Testis (tissue), 3 donors: Measurements from ENCODE around the gene TECR. TPM values are rescaled to one million over a fixed set of nuclear protein-coding genes. Genes with fewer than 3 reads are reported as not detected.
"Not testable (repeated sequence)": the region's sequence is repeated elsewhere in the genome, so short reads cannot be mapped to it uniquely, and the experiment has no call there.

Experiments used
- DNase-seq: peaks from one replicate; pipeline ENCODE4 v3.0.0-alpha.2; 2019
- H3K27ac ChIP-seq, 2 donors: fragments of 200-600 bp; sonication (generic); one replicate each; pipeline ENCODE4 v1.5.1; 2019
- H3K27me3 ChIP-seq: fragments of 200-600 bp; sonication (generic); one replicate; pipeline ENCODE4 v1.5.1; 2019
- H3K36me3 ChIP-seq: fragments of 200-600 bp; sonication (generic); one replicate; pipeline ENCODE4 v1.5.1; 2017; ENCODE audit warnings: low read depth; ENCODE audit errors: missing control alignments
- H3K4me1 ChIP-seq: fragments of 200-600 bp; sonication (generic); one replicate; pipeline ENCODE4 v1.5.1; 2019
- H3K4me3 ChIP-seq, 2 donors: fragments of 200-600 bp; sonication (generic); one replicate each; pipeline ENCODE4 v1.5.1; 2017 to 2019
- H3K9me3 ChIP-seq: fragments of 200-600 bp; sonication (generic); one replicate; pipeline ENCODE4 v1.5.1; 2017
- POLR2A ChIP-seq: fragments of 450-650 bp; IDR thresholded peaks from one replicate; pipeline ENCODE4 v1.6.1; 2017; ENCODE audit warnings: antibody characterized with exemption, mild to moderate bottlenecking, moderate library complexity
- WGBS, 2 donors: methylation state at CpG; one replicate each; pipeline ENCODE4 v1.1.5; 2018; 5-methylcytosine and 5-hydroxymethylcytosine counted together
- intact Hi-C: fragments of 100-400 bp; cut with DNase I; formaldehyde crosslinking; loops from one replicate; pipeline ENCODE4 v1.15.1; 2023; ENCODE audit warnings: low total_unique reads
- polyA plus RNA-seq: library from polyadenylated mRNA; stranded (reverse); fragments of 350-450 nt; fragmentation: Illumina TruSeq; extraction: RNeasy Lipid Tissue Mini Kit (QIAGEN cat#74804); gene quantifications from one replicate; pipeline ENCODE4 v1.2.3, GENCODE V29; 2014; ENCODE audit warnings: low read depth, low replicate concordance; ENCODE audit not compliant: insufficient read depth
- total RNA-seq, 2 donors: library from RNA; depleted of rRNA; stranded (reverse); fragments of >200 nt; gene quantifications; one replicate each; pipeline ENCODE4 v1.2.3, GENCODE V29; 2016
- TF ChIP-seq, protein P1 (sequence below), 3 experiments: fragments of 450-650 bp in 2 of 3; fragments of 200-600 bp in 1 of 3; sonication (generic) in 1 of 3; IDR thresholded peaks; one replicate each; pipeline ENCODE4 v1.5.1; 2016 to 2019; ENCODE audit warnings: antibody characterized with exemption in 3 of 3, mild to moderate bottlenecking in 2 of 3, moderate library complexity in 1 of 3

Gene TECR
- total and polyA plus RNA-seq, 3 donors from 2014 or later, result 164 to 418 (median 192) TPM

GRCh38 chr19:14563989-14564651, 34.7 kb downstream of the TECR start:
- intact Hi-C loops, result no loop called here
- peak; percentile 71 for DNase-seq
- H3K9me3 ChIP-seq, result no peaks in the 10 kb centered on the region
- peak overlapping the region in 1 of 2 donors; percentile 7 for H3K4me3 ChIP-seq
- WGBS, 2 donors, result 66 to 67% methylated on average over 28 to 32 of the region's 33 CpGs
- no peak overlapping the region for H3K27ac ChIP-seq
- no peaks in the 10 kb centered on the region for H3K27me3 ChIP-seq
- peaks cover 28% of the 10 kb centered on the region for H3K4me1 ChIP-seq
- no peak for TF ChIP-seq POLR2A
- TF ChIP-seq, protein P1, sequence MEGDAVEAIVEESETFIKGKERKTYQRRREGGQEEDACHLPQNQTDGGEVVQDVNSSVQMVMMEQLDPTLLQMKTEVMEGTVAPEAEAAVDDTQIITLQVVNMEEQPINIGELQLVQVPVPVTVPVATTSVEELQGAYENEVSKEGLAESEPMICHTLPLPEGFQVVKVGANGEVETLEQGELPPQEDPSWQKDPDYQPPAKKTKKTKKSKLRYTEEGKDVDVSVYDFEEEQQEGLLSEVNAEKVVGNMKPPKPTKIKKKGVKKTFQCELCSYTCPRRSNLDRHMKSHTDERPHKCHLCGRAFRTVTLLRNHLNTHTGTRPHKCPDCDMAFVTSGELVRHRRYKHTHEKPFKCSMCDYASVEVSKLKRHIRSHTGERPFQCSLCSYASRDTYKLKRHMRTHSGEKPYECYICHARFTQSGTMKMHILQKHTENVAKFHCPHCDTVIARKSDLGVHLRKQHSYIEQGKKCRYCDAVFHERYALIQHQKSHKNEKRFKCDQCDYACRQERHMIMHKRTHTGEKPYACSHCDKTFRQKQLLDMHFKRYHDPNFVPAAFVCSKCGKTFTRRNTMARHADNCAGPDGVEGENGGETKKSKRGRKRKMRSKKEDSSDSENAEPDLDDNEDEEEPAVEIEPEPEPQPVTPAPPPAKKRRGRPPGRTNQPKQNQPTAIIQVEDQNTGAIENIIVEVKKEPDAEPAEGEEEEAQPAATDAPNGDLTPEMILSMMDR (IDR thresholded peaks at IDR 0.05), result no peak
- no peaks in the 10 kb centered on the region for H3K36me3 ChIP-seq

- intact Hi-C loops, H3K36me3 ChIP-seq, H3K27me3 ChIP-seq, DNase-seq, H3K27ac ChIP-seq, H3K9me3 ChIP-seq: not testable (repeated sequence)
- WGBS, 2 donors, result 49 to 69% methylated on average over 11 to 22 of the region's 22 CpGs
- Histone ChIP-seq H3K4me1 (peaks cover 34% of the 10 kb centered on the region), H3K4me3 (peak overlapping the region in 1 of 2 donors; percentile 29)
Observed at GRCh38 chr19:14564652-14565297, 35.4 kb downstream of the TECR start.

DNA sequence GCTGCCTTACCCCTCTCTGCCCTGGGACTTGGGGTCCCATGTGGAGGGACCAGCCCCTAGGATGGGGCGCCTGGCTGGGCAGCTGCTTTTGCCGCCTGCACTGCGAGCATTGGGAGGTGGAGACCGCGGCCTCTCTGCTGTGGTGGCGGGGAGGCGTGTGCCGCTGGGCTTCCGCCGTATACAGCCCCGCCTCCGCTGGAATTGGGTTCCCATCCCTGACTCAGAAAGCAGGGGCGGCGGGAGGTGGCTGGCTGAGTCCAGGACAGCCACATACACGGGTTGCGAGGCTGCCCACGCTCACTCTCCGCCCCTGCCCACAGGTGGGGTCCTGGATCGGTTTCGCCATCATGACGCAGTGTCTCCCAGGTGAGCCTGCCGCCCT, 35.9 kb downstream of the TECR start:
- WGBS, 2 donors, result 59 to 67% methylated on average over 9 to 21 of the region's 22 CpGs
- TF ChIP-seq, protein P1 (IDR thresholded peaks at IDR 0.05), result no peak
- TF ChIP-seq POLR2A, result no peak
- DNase-seq, result no peak
- Histone ChIP-seq H3K27ac (no peak overlapping the region), H3K4me3 (peak overlapping the region in 1 of 2 donors; percentile 29), H3K9me3 (no peaks in the 10 kb centered on the region), H3K4me1 (peaks cover 35% of the 10 kb centered on the region), H3K27me3 (no peaks in the 10 kb centered on the region), H3K36me3 (no peaks in the 10 kb centered on the region)
- intact Hi-C loops, result no loop called here

DNA sequence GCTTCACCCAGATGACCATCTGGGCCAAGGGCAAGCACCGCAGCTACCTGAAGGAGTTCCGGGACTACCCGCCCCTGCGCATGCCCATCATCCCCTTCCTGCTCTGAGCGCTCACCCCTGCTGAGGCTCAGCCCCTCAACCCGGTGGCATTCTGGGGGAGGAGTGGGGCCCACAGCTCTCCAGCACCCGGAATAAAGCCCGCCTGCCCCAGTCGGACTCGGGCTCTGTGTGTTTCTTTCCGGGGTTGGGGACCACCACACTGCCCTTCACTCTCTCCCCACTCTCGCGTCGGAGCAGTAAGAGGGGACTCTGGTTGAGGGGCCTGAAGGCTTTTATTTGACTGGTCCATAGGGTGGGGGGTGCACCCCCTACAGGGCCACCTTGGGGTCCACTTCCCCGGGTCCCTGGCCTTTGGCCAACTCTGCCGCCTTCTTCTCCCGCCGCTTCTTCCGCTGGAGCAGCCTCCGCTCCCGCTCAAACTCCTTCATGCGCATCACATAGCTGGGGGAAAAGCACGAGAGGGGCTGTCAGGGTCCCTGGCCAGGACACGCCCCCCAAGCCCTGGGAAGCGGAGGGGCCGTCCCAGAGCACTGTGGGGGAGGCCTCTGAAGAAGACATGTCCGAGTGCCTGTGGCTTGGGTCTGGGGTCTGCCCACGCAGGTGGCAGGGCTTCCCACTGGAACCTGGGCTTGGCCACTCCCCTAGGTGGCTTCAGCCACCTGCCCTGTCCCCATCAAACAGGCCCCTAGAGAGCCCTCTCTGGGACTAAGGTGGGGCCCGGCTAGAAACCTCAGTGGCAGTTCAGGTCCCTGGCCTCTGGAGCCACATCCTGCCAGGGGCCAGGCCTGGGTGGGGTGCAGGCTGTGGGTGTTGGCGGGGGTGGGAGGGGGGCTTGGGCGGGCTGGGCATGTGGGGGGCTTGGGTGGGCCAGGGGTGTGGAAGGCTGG, 36.6 kb downstream of the TECR start:
- Histone ChIP-seq H3K4me3 (no peak overlapping the region), H3K4me1 (peaks cover 36% of the 10 kb centered on the region), H3K36me3 (no peaks in the 10 kb centered on the region), H3K9me3 (no peaks in the 10 kb centered on the region), H3K27ac (no peak overlapping the region), H3K27me3 (no peaks in the 10 kb centered on the region)
- WGBS, 2 donors, result 62 to 65% methylated on average over 13 to 30 of the region's 31 CpGs
- no peak for DNase-seq
- intact Hi-C loops, result no loop called here
- TF ChIP-seq POLR2A, result no peak
- TF ChIP-seq, protein P1 (IDR thresholded peaks at IDR 0.05), result no peak

GRCh38 chr19:14566712-14567077, 37.3 kb downstream of the TECR start:
- H3K36me3 ChIP-seq, result no peaks in the 10 kb centered on the region

More at GRCh38 chr19:14566712-14567077, 37.3 kb downstream of the TECR start:
- no peak for DNase-seq
- H3K4me3 ChIP-seq, result no peak overlapping the region
- intact Hi-C loops, result no loop called here
- no peak overlapping the region for H3K27ac ChIP-seq
- no peaks in the 10 kb centered on the region for H3K9me3 ChIP-seq
- H3K4me1 ChIP-seq, result peaks cover 32% of the 10 kb centered on the region
- no peaks in the 10 kb centered on the region for H3K27me3 ChIP-seq
- WGBS, 2 donors, result 67 to 80% methylated on average over 3 to 18 of the region's 18 CpGs
- TF ChIP-seq POLR2A, result no peak
- TF ChIP-seq, protein P1 (IDR thresholded peaks at IDR 0.05), result no peak
